HG03097 (cell line): ENCODE results near the gene MYBPH.

ENCODE experiments used
- ATAC-seq: cut with Tn5 transposase; IDR thresholded peaks from one replicate; pipeline ENCODE4 v1.9.1; 2021; ENCODE audit not compliant: unreplicated experiment, low FRiP score

Gene MYBPH

GRCh38 chr1:203175237-203175826, at the start of gene MYBPH:
Gene MYBPH (minus strand): TSS chr1:203175826. CDS start chr1:203175755, 71 bp downstream.
- no peak for ATAC-seq

DNA sequence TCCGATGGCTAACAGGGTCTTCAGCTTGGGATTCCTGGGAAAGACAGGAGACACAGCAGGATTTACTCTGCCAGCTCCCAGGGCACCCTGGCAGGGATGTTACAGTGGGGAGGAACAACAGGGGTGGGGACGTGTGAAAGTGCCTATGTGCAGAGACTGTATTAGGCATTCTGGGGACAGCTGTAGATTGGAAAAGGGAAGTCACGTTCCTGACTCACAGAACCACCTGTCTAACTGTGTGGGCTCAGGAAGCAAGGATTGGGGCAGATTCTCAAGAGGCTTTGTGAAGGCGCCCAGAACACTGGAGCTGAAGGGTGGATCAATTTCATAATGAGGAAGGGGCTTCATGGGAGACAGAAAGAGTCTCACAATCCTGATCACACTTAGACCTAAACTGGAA, 49.4 kb upstream of the MYBPH start:
- ATAC-seq: no peak

- ATAC-seq: no peak
Measured at GRCh38 chr1:203223012-203223775, 47.6 kb upstream of the MYBPH start.

GRCh38 chr1:203219934-203220333, 44.3 kb upstream of the MYBPH start:
- ATAC-seq: no peak

DNA sequence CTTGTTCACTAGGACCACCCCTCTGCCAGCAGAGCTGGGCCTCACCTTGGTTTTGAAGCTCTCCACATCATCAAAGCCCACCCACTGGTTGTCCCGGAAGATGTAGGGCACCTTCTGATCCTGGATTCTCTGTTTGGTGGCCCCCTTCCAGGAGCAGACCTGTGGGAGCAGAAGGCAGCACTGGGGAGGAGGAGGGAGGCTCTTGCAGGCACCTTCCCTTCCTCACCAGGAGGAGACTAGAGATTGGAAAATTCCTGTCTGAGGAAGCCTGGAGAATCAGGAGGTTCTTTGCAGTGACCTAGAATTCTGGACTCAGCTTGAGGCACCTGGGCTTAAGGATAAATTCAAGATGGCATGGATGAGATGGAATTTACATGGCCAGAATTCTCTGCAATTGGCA, 43.5 kb upstream of the MYBPH start:
- ATAC-seq: no peak

GRCh38 chr1:203217668-203218067, 42.0 kb upstream of the MYBPH start:
- no peak for ATAC-seq

- no peak for ATAC-seq
Measured at GRCh38 chr1:203217139-203217655, 41.6 kb upstream of the MYBPH start.

- no peak for ATAC-seq
Measured at GRCh38 chr1:203216274-203217138, 40.9 kb upstream of the MYBPH start.

GRCh38 chr1:203215573-203215972, 39.9 kb upstream of the MYBPH start:
- ATAC-seq: no peak

DNA sequence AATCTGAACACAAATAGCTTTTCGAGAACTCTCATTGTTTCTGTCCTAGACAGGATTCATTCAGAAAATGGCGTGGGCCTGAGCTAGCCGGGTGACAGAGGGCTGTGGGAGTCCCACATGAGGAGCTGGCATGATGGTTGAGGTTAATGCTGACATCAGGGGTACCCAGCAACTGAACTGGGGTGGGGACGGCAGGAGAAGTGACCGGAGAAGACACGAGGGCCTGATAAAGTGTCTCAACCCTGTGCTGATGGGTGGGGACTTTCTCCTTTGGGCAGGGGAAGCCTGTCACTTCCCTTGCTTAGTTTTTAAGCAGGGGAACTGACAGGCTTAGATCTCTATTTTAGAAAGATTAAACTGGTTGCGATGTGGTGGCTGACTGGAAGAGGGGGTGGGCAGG, 39.2 kb upstream of the MYBPH start:
- ATAC-seq: no peak

DNA sequence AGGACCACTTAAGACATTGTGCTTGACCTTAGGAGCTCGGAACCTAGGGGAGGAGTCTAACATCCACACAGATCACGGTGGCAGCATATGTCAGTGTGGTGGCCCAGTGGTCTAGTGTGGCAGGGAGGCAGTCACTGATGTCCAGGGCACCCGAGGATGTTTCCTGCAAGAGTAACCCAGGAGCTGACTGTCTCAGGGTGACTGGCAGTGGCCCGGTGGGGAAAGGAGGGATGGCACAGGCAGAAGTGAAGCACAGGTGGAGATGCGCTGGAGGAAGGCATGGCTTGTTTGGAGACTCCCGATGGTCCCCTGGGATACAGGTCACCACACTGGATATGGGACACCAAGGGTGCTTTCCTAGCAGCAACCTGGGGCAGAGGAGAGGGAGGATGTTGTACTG, 37.5 kb upstream of the MYBPH start:
- no peak for ATAC-seq

GRCh38 chr1:203211812-203212211, 36.2 kb upstream of the MYBPH start:
- no peak for ATAC-seq

GRCh38 chr1:203210988-203211387, 35.4 kb upstream of the MYBPH start:
- no peak for ATAC-seq

- no peak for ATAC-seq
Measured at GRCh38 chr1:203210350-203210749, 34.7 kb upstream of the MYBPH start.

- ATAC-seq: no peak
Measured at GRCh38 chr1:203208181-203208580, 32.6 kb upstream of the MYBPH start.

- no peak for ATAC-seq
Measured at GRCh38 chr1:203207751-203208150, 32.1 kb upstream of the MYBPH start.

DNA sequence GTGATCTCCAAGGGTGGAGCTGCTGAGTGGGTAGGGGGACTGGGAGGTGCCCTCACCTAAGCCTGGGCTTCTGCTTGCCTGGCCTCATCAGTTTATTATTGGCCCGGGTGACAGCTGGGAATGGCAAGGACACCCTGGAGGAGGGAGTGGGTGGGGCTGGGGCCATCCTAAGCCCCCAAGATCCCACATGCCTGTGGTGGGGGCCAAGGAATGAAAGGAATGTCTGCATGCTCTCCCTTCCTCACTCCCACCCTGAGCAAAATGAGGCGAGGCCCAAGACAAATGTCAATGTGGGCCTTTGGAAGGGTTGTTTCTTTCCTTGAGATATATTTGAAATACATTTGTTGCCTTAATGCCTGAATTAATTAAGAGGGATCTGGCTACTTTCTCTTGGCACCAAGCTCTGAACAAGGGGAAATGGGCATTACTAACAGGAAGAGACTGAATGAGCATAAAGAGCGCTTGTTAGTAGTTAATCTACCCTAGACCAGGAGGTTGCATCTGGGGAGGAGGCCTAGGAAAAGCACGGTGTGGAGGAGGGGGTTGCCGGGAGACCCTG, 30.6 kb upstream of the MYBPH start:
- ATAC-seq: no peak

DNA sequence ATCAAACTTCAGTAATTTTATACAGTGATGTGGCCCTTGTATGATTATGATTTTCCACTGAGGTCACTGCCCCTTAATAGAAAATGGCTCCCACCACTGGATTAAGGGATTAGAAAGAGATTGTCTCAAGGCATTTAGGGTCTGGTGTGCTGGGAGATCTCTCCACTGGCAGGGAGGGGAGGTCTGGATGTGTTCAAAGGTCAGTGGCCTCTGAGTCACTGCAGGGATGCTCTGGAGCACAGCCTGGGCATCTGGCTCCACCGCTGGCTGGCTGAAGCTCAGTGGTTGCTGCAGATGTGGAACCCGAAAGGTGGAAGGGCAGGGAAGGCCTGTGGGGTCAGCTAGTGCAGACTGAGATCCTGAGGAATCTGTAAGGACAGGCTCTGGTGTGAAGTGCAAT, 29.1 kb upstream of the MYBPH start:
- no peak for ATAC-seq

DNA sequence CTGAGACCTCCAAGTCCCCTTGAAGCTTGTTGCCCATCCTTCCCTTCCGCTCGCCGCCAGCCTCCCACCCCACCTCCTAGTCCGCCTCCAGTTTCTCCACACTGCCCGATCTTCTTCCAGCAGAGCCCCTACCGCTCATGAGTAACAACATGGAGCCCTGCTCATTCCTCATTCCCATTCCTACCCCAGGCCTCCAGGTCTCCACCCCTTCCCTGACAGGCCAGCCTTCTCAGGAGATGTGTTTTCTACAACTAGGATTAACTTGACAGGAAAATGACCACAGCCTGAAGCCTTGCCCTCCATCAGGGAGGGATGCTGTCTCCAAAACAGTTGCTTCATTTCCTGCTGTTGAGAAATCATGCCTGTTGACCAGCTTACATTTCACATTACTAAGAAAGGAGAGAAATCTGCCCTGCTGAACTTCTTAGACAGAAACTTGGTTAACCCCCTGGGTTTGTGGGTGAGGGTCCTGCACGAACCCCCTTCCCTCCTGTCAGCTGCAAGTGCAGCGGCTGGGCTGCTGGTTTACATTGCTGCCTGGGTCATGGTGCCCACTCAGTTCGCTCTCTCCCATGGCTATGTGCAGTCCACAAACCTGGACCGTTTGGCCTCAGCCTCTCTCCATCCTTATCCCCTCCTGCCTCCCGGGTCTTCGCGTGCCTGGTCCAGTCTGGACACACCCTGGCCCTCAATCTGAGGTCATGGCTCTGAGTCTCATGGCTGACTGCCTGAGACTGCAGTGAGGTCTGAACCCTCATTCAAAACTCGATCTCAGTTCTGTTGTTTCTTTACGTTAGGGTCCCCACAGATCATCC, 27.0 kb upstream of the MYBPH start:
- ATAC-seq: no peak
